HepG2 (cell line): ENCODE measurements around the gene IZUMO4. TPM values are rescaled to one million over a fixed set of nuclear protein-coding genes. Genes with fewer than 3 reads are reported as not detected.
A peak's percentile ranks its signal among the peaks of the same experiment; 100 is the strongest.

Experiments
- AKAP8 ChIP-seq: sonication (generic); formaldehyde crosslinking; IDR thresholded peaks from 2 replicates; pipeline ENCODE4 v1.5.1; 2020; ENCODE audit warnings: mild to moderate bottlenecking, missing genetic modification reagents
- ARNT ChIP-seq: fragments of 450-650 bp; IDR thresholded peaks from 2 replicates; pipeline ENCODE4 v1.6.1; 2017
- ATF7 ChIP-seq, 2 experiments: fragments of 450-650 bp in 1 of 2; sonication (generic) in 1 of 2; formaldehyde crosslinking in 1 of 2; IDR thresholded peaks; 2 replicates each; pipeline versions ENCODE4 v1.4.0 to v1.6.1; 2016 to 2020; ENCODE audit warnings: antibody characterized with exemption in 1 of 2, mild to moderate bottlenecking in 1 of 2, missing genetic modification reagents in 1 of 2
- CREM ChIP-seq, 2 experiments: sonication (generic) in 1 of 2; formaldehyde crosslinking in 1 of 2; IDR thresholded peaks; 2 replicates each; pipeline versions ENCODE4 v1.4.0 to v1.6.1; 2016 to 2020; ENCODE audit warnings: antibody characterized with exemption in 1 of 2, mild to moderate bottlenecking in 1 of 2, missing genetic modification reagents in 1 of 2
- HMG20B ChIP-seq: conservative IDR thresholded peaks from 2 replicates; pipeline ENCODE4 v1.6.1; 2016; ENCODE audit warnings: missing genetic modification reagents, missing compliant biosample characterization
- HNF4G ChIP-seq, 2 experiments: sonication (generic) in 1 of 2; formaldehyde crosslinking in 1 of 2; IDR thresholded peaks; 2 replicates each; pipeline versions ENCODE4 v1.4.0 to v1.6.1; 2011 to 2020; ENCODE audit warnings: borderline replicate concordance in 2 of 2, low read depth in 2 of 2, mild to moderate bottlenecking in 2 of 2, low read length in 1 of 2, missing genetic modification reagents in 1 of 2, moderate library complexity in 1 of 2
- MEIS1 ChIP-seq: sonication (generic); formaldehyde crosslinking; IDR thresholded peaks from 2 replicates; pipeline ENCODE4 v1.9.0; 2021; ENCODE audit warnings: mild to moderate bottlenecking, missing genetic modification reagents, moderate library complexity, borderline replicate concordance
- RFX1 ChIP-seq: fragments of 450-650 bp; IDR thresholded peaks from 2 replicates; pipeline ENCODE4 v1.6.1; 2017
- SP5 ChIP-seq: IDR thresholded peaks from 2 replicates; pipeline ENCODE4 v1.6.1; 2016; ENCODE audit warnings: low read depth, borderline replicate concordance
- TFDP2 ChIP-seq: sonication (generic); formaldehyde crosslinking; IDR thresholded peaks from 2 replicates; pipeline ENCODE4 v1.4.0; 2020; ENCODE audit warnings: missing genetic modification reagents
- XBP1 ChIP-seq: sonication (generic); formaldehyde crosslinking; IDR thresholded peaks from 2 replicates; pipeline ENCODE4 v1.5.0; 2020; ENCODE audit warnings: missing genetic modification reagents
- ZFP36L2 ChIP-seq: sonication (generic); formaldehyde crosslinking; IDR thresholded peaks from 2 replicates; pipeline ENCODE4 v1.4.0; 2020; ENCODE audit warnings: missing genetic modification reagents
- ZFP37 ChIP-seq: sonication (generic); formaldehyde crosslinking; IDR thresholded peaks from 2 replicates; pipeline ENCODE4 v1.4.0; 2020; ENCODE audit warnings: missing genetic modification reagents, borderline replicate concordance
- ZNF160 ChIP-seq: sonication (generic); formaldehyde crosslinking; IDR thresholded peaks from 2 replicates; pipeline ENCODE4 v1.8.0; 2022; ENCODE audit warnings: mild to moderate bottlenecking, inconsistent platforms, missing genetic modification reagents
- ZNF501 ChIP-seq: sonication (generic); formaldehyde crosslinking; IDR thresholded peaks from 2 replicates; pipeline ENCODE4 v1.5.1; 2020; ENCODE audit warnings: mild to moderate bottlenecking, moderate library complexity, missing genetic modification reagents
- ZNF550 ChIP-seq: sonication (generic); formaldehyde crosslinking; IDR thresholded peaks from 2 replicates; pipeline ENCODE4 v1.4.0; 2020; ENCODE audit warnings: mild to moderate bottlenecking, missing genetic modification reagents, borderline replicate concordance
- polyA plus RNA-seq, 8 experiments: library from polyadenylated mRNA; depleted of rRNA in 3 of 8; stranded (reverse) in 7 of 8; unstranded in 1 of 8; fragments of >200 nt; fragmentation: Illumina TruSeq in 4 of 8; extraction: Trizol in 4 of 8; gene quantifications; 2 replicates each; pipeline versions ENCODE4 v1.2.1 to v1.2.3, GENCODE V29; 2011 to 2016; ENCODE audit warnings: low read depth in 4 of 8, missing spikeins in 1 of 8, mixed read lengths in 1 of 8; ENCODE audit not compliant: insufficient read depth in 1 of 8
- total RNA-seq, 5 experiments: library from RNA; depleted of rRNA; stranded (reverse); fragments of >200 nt; fragmentation: Illumina TruSeq; extraction: Trizol; gene quantifications; 2 replicates each; pipeline ENCODE4 v1.2.3, GENCODE V29; 2016; ENCODE audit warnings: low read depth in 1 of 5
- TF ChIP-seq, protein P1 (sequence below): sonication (generic); formaldehyde crosslinking; IDR thresholded peaks from 2 replicates; pipeline ENCODE4 v1.4.0; 2020; ENCODE audit warnings: missing genetic modification reagents
- TF ChIP-seq, protein P2 (sequence below): sonication (generic); formaldehyde crosslinking; IDR thresholded peaks from 2 replicates; pipeline ENCODE4 v1.4.0; 2020; ENCODE audit warnings: mild to moderate bottlenecking, low read depth, missing genetic modification reagents
- TF ChIP-seq, protein P3 (sequence below): sonication (generic); formaldehyde crosslinking; IDR thresholded peaks from 2 replicates; pipeline ENCODE4 v1.4.0; 2020; ENCODE audit warnings: missing genetic modification reagents
- TF ChIP-seq, protein P4 (sequence below): sonication (generic); formaldehyde crosslinking; IDR thresholded peaks from 2 replicates; pipeline ENCODE4 v1.4.0; 2020; ENCODE audit warnings: missing genetic modification reagents, borderline replicate concordance

IZUMO4 gene
- total and polyA plus RNA-seq, 2 of the 13 experiments (the other 11 are each of a cell fraction or from before 2014, with no cell fraction given) = 0.77 to 3.9 TPM

DNA sequence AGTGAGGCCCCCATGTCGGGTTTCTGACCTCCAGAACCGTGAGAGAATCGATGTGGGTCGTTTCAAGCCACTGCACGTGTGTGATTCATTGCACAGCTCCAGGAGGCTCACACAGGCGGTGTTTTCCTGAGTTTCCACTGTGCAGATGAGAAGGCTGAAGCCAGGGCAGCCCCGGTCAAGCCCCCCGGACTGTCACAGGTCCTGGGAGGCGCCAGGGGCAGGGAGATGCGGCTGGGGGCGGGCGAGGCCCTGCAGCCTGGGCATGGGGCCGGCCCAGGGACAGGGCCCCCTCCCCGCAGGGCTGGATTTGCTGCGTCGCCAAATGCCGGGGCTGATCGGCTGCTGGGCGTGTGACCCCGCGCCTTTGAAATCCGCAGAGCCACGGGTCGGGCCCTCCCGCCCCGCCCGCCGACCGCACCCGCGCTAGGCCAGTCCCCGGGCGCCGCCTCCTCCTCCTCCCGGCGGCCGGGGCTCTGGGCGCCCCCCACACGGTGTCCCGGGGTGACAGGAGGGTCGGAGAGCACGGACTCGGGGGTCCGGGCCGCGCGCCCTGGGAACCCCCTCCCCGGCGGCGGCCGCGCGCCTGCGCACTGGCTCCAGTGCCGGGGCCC, 35.7 kb upstream of the IZUMO4 start (continued):
- TF ChIP-seq MEIS1 (CRISPR knock-in tag) (0 out of 2 replicates have a peak, but pooled peaks have one; percentile 11), ZNF550 (no peak), ZNF501 (CRISPR knock-in tag) (no peak), RFX1 (no peak), ATF7 (IDR thresholded peaks at IDR 0.05) (no peak), ATF7 (CRISPR knock-in tag; IDR thresholded peaks at IDR 0.05) (peak; percentile 12), ARNT (no peak), HMG20B (CRISPR knock-in tag) (no peak), TFDP2 (CRISPR knock-in tag) (peak; percentile 63), XBP1 (CRISPR knock-in tag) (no peak), HNF4G (IDR thresholded peaks at IDR 0.05; ENCODE audit: borderline replicate concordance, low read depth, low read length) (no peak), HNF4G (CRISPR knock-in tag; IDR thresholded peaks at IDR 0.05; ENCODE audit: borderline replicate concordance, low read depth) (0 out of 2 replicates have a peak, but pooled peaks have one; percentile 13), CREM (IDR thresholded peaks at IDR 0.05) (no peak), CREM (CRISPR knock-in tag; IDR thresholded peaks at IDR 0.05) (no peak), AKAP8 (CRISPR knock-in tag) (no peak; the same call in 1 of the 2 replicates), ZFP36L2 (CRISPR knock-in tag) (no peak), SP5 (CRISPR knock-in tag) (0 out of 2 replicates have a peak, but pooled peaks have one; percentile 15), ZNF160 (CRISPR knock-in tag) (no peak), ZFP37 (CRISPR knock-in tag) (0 out of 2 replicates have a peak, but pooled peaks have one; percentile 60)
- TF ChIP-seq, protein P1, sequence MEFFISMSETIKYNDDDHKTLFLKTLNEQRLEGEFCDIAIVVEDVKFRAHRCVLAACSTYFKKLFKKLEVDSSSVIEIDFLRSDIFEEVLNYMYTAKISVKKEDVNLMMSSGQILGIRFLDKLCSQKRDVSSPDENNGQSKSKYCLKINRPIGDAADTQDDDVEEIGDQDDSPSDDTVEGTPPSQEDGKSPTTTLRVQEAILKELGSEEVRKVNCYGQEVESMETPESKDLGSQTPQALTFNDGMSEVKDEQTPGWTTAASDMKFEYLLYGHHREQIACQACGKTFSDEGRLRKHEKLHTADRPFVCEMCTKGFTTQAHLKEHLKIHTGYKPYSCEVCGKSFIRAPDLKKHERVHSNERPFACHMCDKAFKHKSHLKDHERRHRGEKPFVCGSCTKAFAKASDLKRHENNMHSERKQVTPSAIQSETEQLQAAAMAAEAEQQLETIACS (CRISPR knock-in tag) = 0 out of 2 replicates have a peak, but pooled peaks have one; percentile 4
- TF ChIP-seq, protein P2, sequence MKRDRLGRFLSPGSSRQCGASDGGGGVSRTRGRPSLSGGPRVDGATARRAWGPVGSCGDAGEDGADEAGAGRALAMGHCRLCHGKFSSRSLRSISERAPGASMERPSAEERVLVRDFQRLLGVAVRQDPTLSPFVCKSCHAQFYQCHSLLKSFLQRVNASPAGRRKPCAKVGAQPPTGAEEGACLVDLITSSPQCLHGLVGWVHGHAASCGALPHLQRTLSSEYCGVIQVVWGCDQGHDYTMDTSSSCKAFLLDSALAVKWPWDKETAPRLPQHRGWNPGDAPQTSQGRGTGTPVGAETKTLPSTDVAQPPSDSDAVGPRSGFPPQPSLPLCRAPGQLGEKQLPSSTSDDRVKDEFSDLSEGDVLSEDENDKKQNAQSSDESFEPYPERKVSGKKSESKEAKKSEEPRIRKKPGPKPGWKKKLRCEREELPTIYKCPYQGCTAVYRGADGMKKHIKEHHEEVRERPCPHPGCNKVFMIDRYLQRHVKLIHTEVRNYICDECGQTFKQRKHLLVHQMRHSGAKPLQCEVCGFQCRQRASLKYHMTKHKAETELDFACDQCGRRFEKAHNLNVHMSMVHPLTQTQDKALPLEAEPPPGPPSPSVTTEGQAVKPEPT (CRISPR knock-in tag) = peak; percentile 28
- TF ChIP-seq, protein P3, sequence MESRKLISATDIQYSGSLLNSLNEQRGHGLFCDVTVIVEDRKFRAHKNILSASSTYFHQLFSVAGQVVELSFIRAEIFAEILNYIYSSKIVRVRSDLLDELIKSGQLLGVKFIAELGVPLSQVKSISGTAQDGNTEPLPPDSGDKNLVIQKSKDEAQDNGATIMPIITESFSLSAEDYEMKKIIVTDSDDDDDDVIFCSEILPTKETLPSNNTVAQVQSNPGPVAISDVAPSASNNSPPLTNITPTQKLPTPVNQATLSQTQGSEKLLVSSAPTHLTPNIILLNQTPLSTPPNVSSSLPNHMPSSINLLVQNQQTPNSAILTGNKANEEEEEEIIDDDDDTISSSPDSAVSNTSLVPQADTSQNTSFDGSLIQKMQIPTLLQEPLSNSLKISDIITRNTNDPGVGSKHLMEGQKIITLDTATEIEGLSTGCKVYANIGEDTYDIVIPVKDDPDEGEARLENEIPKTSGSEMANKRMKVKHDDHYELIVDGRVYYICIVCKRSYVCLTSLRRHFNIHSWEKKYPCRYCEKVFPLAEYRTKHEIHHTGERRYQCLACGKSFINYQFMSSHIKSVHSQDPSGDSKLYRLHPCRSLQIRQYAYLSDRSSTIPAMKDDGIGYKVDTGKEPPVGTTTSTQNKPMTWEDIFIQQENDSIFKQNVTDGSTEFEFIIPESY = no peak
- TF ChIP-seq, protein P4, sequence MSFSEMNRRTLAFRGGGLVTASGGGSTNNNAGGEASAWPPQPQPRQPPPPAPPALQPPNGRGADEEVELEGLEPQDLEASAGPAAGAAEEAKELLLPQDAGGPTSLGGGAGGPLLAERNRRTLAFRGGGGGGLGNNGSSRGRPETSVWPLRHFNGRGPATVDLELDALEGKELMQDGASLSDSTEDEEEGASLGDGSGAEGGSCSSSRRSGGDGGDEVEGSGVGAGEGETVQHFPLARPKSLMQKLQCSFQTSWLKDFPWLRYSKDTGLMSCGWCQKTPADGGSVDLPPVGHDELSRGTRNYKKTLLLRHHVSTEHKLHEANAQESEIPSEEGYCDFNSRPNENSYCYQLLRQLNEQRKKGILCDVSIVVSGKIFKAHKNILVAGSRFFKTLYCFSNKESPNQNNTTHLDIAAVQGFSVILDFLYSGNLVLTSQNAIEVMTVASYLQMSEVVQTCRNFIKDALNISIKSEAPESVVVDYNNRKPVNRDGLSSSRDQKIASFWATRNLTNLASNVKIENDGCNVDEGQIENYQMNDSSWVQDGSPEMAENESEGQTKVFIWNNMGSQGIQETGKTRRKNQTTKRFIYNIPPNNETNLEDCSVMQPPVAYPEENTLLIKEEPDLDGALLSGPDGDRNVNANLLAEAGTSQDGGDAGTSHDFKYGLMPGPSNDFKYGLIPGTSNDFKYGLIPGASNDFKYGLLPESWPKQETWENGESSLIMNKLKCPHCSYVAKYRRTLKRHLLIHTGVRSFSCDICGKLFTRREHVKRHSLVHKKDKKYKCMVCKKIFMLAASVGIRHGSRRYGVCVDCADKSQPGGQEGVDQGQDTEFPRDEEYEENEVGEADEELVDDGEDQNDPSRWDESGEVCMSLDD (CRISPR knock-in tag) = peak; percentile 74; the same call in 1 of the 2 replicates
